Left ventricle myocardium inferior (tissue), 1 donor: Measurements from ENCODE around the gene NXNL2. TPM values are rescaled to one million over a fixed set of nuclear protein-coding genes. Genes with fewer than 3 reads are reported as not detected.

Experiments
- DNase-seq: peaks from one replicate; pipeline ENCODE4 v3.0.0-alpha.2; 2020
- H3K27ac ChIP-seq: fragments of 200-600 bp; replicated peaks from 2 replicates; pipeline ENCODE4 v1.8.0; 2021
- H3K27me3 ChIP-seq: fragments of 200-600 bp; 2 replicates; pipeline ENCODE4 v1.8.0; 2021; ENCODE audit warnings: low read depth
- H3K36me3 ChIP-seq: fragments of 200-600 bp; 2 replicates; pipeline ENCODE4 v1.8.0; 2021
- H3K4me1 ChIP-seq: fragments of 200-600 bp; 2 replicates; pipeline ENCODE4 v1.8.0; 2021
- H3K4me3 ChIP-seq: fragments of 200-600 bp; 2 replicates; pipeline ENCODE4 v1.8.0; 2021; ENCODE audit warnings: mild to moderate bottlenecking, moderate library complexity
- H3K9me3 ChIP-seq: fragments of 200-600 bp; replicated peaks from 2 replicates; pipeline ENCODE4 v1.8.0; 2021
- intact Hi-C: fragments of 100-400 bp; cut with micrococcal nuclease; formaldehyde crosslinking; loops from one replicate; pipeline ENCODE4 v1.11.0; 2022
- total RNA-seq: library from RNA; stranded (reverse); fragmentation: NEBNext Ultra II Directional; extraction: Animal tissue kit (Norgen Biotek cat#: 25700); gene quantifications from one replicate; pipeline ENCODE4 v1.2.1, GENCODE V29; 2021
- TF ChIP-seq, protein P1 (sequence below): fragments of 200-600 bp; IDR thresholded peaks from 2 replicates; pipeline ENCODE4 v1.8.0; 2021; ENCODE audit warnings: antibody characterized with exemption, mild to moderate bottlenecking, borderline replicate concordance
- donor health status: DM: no; HTN: yes; CAD: no; lungs with severe emphysema.

The NXNL2 gene
- total RNA-seq, 1 donor from 2014 or later = 0.30 TPM

DNA sequence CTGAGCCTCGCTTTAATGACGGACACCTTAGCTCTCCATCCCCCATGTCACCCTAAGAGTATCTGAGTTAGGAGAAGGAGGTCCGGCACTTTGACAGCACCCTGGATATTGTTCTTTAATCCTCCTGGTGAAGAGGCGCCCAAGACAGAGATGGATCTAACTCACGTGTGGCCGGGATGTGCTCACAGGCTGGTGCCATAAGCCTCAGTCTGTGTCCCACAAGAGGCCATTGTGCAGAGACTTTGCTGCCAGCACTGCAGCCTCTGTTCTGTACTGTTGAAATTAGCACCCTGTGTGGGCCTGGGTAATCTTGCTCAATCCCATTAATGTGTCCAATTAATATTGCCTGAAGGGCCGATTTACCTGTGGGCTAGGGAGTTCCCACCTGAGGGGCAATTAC, 37.7 kb downstream of the NXNL2 start:
- peaks cover 18% of the 10 kb centered on the region for H3K27me3 ChIP-seq
- no peaks in the 10 kb centered on the region for H3K4me1 ChIP-seq
- TF ChIP-seq, protein P1, sequence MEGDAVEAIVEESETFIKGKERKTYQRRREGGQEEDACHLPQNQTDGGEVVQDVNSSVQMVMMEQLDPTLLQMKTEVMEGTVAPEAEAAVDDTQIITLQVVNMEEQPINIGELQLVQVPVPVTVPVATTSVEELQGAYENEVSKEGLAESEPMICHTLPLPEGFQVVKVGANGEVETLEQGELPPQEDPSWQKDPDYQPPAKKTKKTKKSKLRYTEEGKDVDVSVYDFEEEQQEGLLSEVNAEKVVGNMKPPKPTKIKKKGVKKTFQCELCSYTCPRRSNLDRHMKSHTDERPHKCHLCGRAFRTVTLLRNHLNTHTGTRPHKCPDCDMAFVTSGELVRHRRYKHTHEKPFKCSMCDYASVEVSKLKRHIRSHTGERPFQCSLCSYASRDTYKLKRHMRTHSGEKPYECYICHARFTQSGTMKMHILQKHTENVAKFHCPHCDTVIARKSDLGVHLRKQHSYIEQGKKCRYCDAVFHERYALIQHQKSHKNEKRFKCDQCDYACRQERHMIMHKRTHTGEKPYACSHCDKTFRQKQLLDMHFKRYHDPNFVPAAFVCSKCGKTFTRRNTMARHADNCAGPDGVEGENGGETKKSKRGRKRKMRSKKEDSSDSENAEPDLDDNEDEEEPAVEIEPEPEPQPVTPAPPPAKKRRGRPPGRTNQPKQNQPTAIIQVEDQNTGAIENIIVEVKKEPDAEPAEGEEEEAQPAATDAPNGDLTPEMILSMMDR = no peak
- no peak for DNase-seq
- no peaks in the 10 kb centered on the region for H3K9me3 ChIP-seq
- intact Hi-C loops = no loop called here
- H3K36me3 ChIP-seq = no peaks in the 10 kb centered on the region
- H3K4me3 ChIP-seq = no peak overlapping the region
- H3K27ac ChIP-seq = no peak overlapping the region

DNA sequence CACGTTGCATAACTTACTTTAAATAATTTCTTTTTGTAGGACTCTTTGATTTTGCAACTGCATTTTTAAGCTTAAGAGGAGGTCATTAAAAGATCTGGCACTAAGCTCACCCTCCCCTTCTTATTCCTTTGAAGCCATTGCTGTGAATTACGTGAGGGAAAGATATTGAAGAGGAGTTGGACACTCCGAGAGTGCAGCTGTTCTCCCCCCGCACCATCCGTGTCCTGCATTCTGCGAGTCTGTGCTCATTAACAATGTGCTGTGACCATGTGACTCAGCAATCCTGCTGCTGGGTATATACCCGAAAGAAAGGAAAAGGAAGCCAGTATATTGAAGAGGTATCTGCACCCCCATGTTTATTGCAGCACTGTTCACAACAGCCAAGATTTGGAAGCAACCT, 40.0 kb downstream of the NXNL2 start:
- intact Hi-C loops = no loop called here

DNA sequence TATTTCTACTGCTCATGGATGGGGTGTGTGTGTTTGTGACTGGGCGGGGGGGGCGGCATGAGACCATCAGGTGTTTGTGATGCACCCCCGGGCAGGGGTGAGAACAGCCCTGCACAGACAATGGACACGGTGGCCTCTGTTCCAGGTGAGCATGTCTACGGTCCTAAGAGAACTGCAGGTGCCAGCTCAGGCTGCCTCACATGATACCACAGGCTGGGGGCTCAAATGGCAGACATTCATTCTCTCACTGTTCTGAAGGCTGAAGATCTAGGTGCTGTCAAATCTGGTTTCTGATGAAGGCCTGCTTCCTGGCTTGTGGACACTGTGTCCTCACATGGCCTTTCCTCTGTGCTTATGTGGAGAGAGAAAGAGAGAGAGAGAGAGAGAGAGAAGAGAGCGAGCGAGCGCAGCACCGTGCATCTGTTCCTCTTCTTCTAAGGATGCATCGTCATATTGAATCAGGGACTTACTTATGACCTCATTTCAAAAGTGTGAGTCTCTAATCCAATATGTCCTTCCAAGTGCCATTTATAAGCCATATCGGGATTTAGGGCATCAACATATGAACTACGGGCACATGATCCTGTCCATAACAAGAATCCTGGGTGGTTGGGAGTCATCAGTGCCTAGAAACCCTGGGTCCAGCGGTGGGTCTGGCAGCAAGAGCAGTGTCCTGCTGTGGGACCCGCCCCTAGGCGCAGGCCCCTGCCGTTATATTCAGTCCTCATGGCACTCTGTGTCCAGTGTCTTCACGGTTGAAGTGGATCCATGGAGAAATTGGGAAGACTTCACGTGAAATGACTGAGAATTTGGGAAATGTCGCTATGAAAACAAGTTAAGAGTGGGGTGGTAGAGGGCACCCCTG, 42.5 kb downstream of the NXNL2 start:
- Histone ChIP-seq H3K9me3 (no peaks in the 10 kb centered on the region), H3K4me1 (peaks cover 4% of the 10 kb centered on the region), H3K27me3 (peaks cover 14% of the 10 kb centered on the region), H3K36me3 (no peaks in the 10 kb centered on the region), H3K27ac (no peak overlapping the region), H3K4me3 (no peak overlapping the region)
- TF ChIP-seq, protein P1 = no peak
- DNase-seq = no peak
- intact Hi-C loops = no loop called here

More for the DNA sequence above, 40.0 kb downstream of the NXNL2 start:
- Histone ChIP-seq H3K4me3 (no peak overlapping the region), H3K9me3 (no peaks in the 10 kb centered on the region), H3K4me1 (peaks cover 4% of the 10 kb centered on the region), H3K36me3 (no peaks in the 10 kb centered on the region), H3K27me3 (peaks cover 18% of the 10 kb centered on the region), H3K27ac (no peak overlapping the region)
- TF ChIP-seq, protein P1 = no peak
- DNase-seq = no peak

DNA sequence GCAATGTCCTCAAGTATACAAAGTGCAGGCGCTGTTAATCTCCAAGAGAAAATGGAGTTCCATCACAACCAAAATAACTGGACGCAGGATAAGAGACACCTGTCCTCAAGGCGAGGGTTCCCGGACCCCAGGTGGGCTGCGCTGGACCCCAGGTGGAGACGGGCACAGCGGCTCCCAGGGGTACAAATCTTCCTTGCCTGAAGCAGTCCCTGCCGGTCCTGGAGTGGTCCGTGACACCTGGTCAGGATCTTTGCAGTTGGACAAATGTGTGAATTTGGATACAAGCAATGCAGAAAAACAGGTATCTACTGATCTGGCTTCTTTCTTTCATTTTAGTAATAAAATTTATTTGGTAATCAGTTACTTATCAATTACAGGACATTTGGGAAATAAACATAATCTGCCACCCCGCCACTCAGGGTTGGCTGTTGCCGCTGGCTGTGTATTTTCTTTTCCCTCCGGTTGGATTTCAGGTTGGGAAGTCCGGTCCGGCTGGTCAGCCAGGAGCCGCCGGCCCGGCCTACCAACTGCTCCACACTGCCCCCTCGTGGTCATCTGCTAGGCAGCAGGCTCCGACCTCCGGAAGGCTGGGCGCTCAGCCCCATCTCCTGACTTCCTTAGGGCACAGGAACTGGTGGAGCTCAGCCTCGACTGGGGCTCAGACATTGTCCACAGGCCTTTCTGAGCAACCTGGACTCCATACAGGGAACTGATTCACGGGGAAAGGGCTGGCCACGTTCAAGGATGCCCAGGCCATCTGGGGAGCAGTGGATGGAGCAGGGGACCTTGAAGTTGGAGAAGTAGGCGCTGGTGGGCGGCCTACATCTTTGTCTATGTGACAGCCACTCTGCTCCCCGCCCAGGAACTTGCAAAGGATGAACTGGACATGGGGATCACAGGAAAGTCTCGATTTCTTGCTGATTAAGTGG, 43.4 kb downstream of the NXNL2 start:
- Histone ChIP-seq H3K27ac (no peak overlapping the region), H3K36me3 (no peaks in the 10 kb centered on the region), H3K4me1 (peaks cover 4% of the 10 kb centered on the region), H3K4me3 (peak overlapping the region; percentile 28), H3K27me3 (peaks cover 5% of the 10 kb centered on the region), H3K9me3 (no peaks in the 10 kb centered on the region)
- peak; percentile 75 for DNase-seq
- TF ChIP-seq, protein P1 = peak; percentile 98
- intact Hi-C loops = no loop called here

DNA sequence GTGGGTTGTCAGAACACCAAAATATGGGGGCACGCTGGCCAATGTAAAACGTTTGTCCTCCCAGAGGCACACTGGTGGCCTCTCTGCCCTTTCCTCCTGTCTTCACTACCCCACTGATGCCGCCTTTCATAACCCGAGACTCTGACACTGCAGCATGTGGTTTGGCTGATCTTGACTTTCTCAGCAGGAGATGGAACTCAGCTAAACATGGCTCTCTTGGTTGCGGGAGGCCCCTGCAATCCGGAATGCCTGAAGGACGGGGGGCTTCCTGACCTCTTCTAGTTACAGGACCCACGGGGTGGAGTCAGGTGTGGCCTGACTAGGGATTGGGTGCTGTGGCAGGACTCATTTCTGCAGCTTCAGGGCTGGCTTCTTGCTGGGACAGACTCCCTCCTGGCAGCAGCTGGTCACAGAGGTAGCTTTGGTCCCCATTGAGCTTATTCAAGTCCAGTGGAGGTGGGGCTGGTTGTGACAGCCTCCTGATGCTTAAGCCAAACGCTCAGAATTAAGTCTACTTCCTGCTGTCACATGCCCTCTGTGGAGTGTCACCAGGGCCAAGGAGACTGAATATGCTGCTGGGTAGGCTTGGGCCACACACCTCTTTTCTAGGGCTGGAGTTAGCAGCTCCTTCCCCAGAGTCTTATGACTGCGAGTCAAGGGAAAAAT, 44.2 kb downstream of the NXNL2 start:
- Histone ChIP-seq H3K4me3 (no peak overlapping the region), H3K4me1 (peaks cover 5% of the 10 kb centered on the region), H3K9me3 (no peaks in the 10 kb centered on the region), H3K36me3 (no peaks in the 10 kb centered on the region), H3K27ac (no peak overlapping the region), H3K27me3 (peaks cover 4% of the 10 kb centered on the region)
- intact Hi-C loops = no loop called here
- TF ChIP-seq, protein P1 = no peak
- DNase-seq = no peak
